Neural progenitor cell (in vitro differentiated cells): ENCODE measurements around the gene PRR14L. TPM values are rescaled to one million over a fixed set of nuclear protein-coding genes. Genes with fewer than 3 reads are reported as not detected.

Experiments
- DNase-seq: peaks from one replicate; pipeline ENCODE4 v3.0.0-alpha.2; 2016; ENCODE audit warnings: low spot score
- H2AFZ ChIP-seq: fragments of 200-600 bp; sonication (generic); replicated peaks from 2 replicates; pipeline ENCODE4 v1.6.1; 2016; ENCODE audit warnings: antibody characterized with exemption
- H3F3A ChIP-seq: fragments of 200-600 bp; sonication (generic); 2 replicates; pipeline ENCODE4 v1.6.1; 2016; ENCODE audit warnings: antibody characterized with exemption, low read depth
- H3K27ac ChIP-seq: fragments of 200-600 bp; sonication (generic); 2 replicates; pipeline ENCODE4 v1.5.1; 2016; ENCODE audit warnings: mild to moderate bottlenecking
- H3K27me3 ChIP-seq: fragments of 200-600 bp; sonication (generic); 2 replicates; pipeline ENCODE4 v1.6.1; 2016; ENCODE audit warnings: mild to moderate bottlenecking, moderate library complexity
- H3K36me3 ChIP-seq: fragments of 200-600 bp; sonication (generic); 2 replicates; pipeline ENCODE4 v1.5.1; 2016
- H3K4me1 ChIP-seq: fragments of 200-600 bp; sonication (generic); 2 replicates; pipeline ENCODE4 v1.6.1; 2016; ENCODE audit warnings: mixed run types
- H3K4me2 ChIP-seq: fragments of 200-600 bp; sonication (generic); 2 replicates; pipeline ENCODE4 v1.6.1; 2016
- H3K4me3 ChIP-seq: fragments of 200-600 bp; sonication (generic); 2 replicates; pipeline ENCODE4 v1.5.1; 2016
- H3K79me2 ChIP-seq: fragments of 200-600 bp; sonication (generic); 2 replicates; pipeline ENCODE4 v1.6.1; 2016; ENCODE audit warnings: low read depth
- H3K9ac ChIP-seq: fragments of 200-600 bp; sonication (generic); 2 replicates; pipeline ENCODE4 v1.6.1; 2016
- H3K9me3 ChIP-seq: fragments of 200-600 bp; sonication (generic); 2 replicates; pipeline ENCODE4 v1.5.1; 2016; ENCODE audit warnings: low read depth
- H4K20me1 ChIP-seq: fragments of 200-600 bp; sonication (generic); 2 replicates; pipeline ENCODE4 v1.6.1; 2016; ENCODE audit warnings: low read depth
- H3K27ac Mint-ChIP-seq: 3 replicates; pipeline ENCODE4 v1.8.0; 2021; ENCODE audit warnings: mixed read lengths
- H3K27me3 Mint-ChIP-seq: 2 replicates; pipeline ENCODE4 v1.8.0; 2022; ENCODE audit warnings: low read depth, mild to moderate bottlenecking, inconsistent platforms, moderate library complexity, mixed read lengths; ENCODE audit not compliant: insufficient read depth
- H3K36me3 Mint-ChIP-seq: 3 replicates; pipeline ENCODE4 v1.8.0; 2021; ENCODE audit warnings: mixed read lengths
- H3K4me1 Mint-ChIP-seq: 3 replicates; pipeline ENCODE4 v1.8.0; 2021; ENCODE audit warnings: mixed read lengths
- H3K4me3 Mint-ChIP-seq: 3 replicates; pipeline ENCODE4 v1.8.0; 2021; ENCODE audit warnings: mild to moderate bottlenecking, moderate library complexity, mixed read lengths
- H3K9me3 Mint-ChIP-seq: 3 replicates; pipeline ENCODE4 v1.8.0; 2020; ENCODE audit warnings: mixed read lengths
- EZH2 ChIP-seq: fragments of 200-600 bp; sonication (generic); IDR thresholded peaks from 2 replicates; pipeline ENCODE4 v1.6.1; 2017; ENCODE audit warnings: antibody characterized with exemption, mild to moderate bottlenecking, moderate library complexity
- EZH2phosphoT487 ChIP-seq: fragments of 200-600 bp; sonication (generic); IDR thresholded peaks from 2 replicates; pipeline ENCODE4 v1.6.1; 2017; ENCODE audit warnings: antibody characterized with exemption
- total RNA-seq: library from RNA; depleted of rRNA; stranded (reverse); fragments of >200 nt; gene quantifications from 2 replicates; pipeline ENCODE4 v1.2.3, GENCODE V29; 2015; ENCODE audit warnings: low replicate concordance
- TF ChIP-seq, protein P1 (sequence below): fragments of 200-600 bp; sonication (generic); IDR thresholded peaks from 2 replicates; pipeline ENCODE4 v1.5.1; 2017; ENCODE audit warnings: antibody characterized with exemption, mild to moderate bottlenecking

PRR14L gene
- total RNA-seq, 1 donor from 2014 or later, result 74.2 TPM

GRCh38 chr22:31739795-31740201, 10.1 kb downstream of the PRR14L start:
- Histone ChIP-seq H3K27ac (peak overlapping the region; percentile 38), H3K4me3 (no peak overlapping the region), H3K4me1 (no peaks in the 10 kb centered on the region), H3K9me3 (no peaks in the 10 kb centered on the region), H3F3A (peaks cover 10% of the 10 kb centered on the region), H3K79me2 (peaks cover 100% of the 10 kb centered on the region), H3K9ac (peak overlapping the region; percentile 42), H3K36me3 (no peaks in the 10 kb centered on the region), H2AFZ (no peak overlapping the region), H4K20me1 (peaks cover 95% of the 10 kb centered on the region), H3K4me2 (no peak overlapping the region), H3K27me3 (no peaks in the 10 kb centered on the region)
- TF ChIP-seq, protein P1, sequence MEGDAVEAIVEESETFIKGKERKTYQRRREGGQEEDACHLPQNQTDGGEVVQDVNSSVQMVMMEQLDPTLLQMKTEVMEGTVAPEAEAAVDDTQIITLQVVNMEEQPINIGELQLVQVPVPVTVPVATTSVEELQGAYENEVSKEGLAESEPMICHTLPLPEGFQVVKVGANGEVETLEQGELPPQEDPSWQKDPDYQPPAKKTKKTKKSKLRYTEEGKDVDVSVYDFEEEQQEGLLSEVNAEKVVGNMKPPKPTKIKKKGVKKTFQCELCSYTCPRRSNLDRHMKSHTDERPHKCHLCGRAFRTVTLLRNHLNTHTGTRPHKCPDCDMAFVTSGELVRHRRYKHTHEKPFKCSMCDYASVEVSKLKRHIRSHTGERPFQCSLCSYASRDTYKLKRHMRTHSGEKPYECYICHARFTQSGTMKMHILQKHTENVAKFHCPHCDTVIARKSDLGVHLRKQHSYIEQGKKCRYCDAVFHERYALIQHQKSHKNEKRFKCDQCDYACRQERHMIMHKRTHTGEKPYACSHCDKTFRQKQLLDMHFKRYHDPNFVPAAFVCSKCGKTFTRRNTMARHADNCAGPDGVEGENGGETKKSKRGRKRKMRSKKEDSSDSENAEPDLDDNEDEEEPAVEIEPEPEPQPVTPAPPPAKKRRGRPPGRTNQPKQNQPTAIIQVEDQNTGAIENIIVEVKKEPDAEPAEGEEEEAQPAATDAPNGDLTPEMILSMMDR, result no peak
- no peak for TF ChIP-seq EZH2
- no peak for TF ChIP-seq EZH2phosphoT487
- H3K27ac Mint-ChIP-seq, result no peak overlapping the region
- peaks cover 21% of the 10 kb centered on the region for H3K36me3 Mint-ChIP-seq
- DNase-seq, result no peak
- no peaks in the 10 kb centered on the region for H3K27me3 Mint-ChIP-seq
- H3K9me3 Mint-ChIP-seq, result no peaks in the 10 kb centered on the region
- H3K4me3 Mint-ChIP-seq, result no peak overlapping the region
- peaks cover 4% of the 10 kb centered on the region for H3K4me1 Mint-ChIP-seq

GRCh38 chr22:31738566-31738965, 11.4 kb downstream of the PRR14L start:
- Mint-ChIP-seq H3K4me1 (peaks cover 3% of the 10 kb centered on the region), H3K27me3 (no peaks in the 10 kb centered on the region), H3K9me3 (no peaks in the 10 kb centered on the region), H3K36me3 (peaks cover 19% of the 10 kb centered on the region), H3K4me3 (no peak overlapping the region), H3K27ac (no peak overlapping the region)
- Histone ChIP-seq H3K9me3 (no peaks in the 10 kb centered on the region), H3K27ac (peak overlapping the region; percentile 29), H3K36me3 (no peaks in the 10 kb centered on the region), H4K20me1 (peaks cover 95% of the 10 kb centered on the region), H3K27me3 (no peaks in the 10 kb centered on the region), H3K79me2 (peaks cover 100% of the 10 kb centered on the region), H3K4me1 (no peaks in the 10 kb centered on the region), H2AFZ (no peak overlapping the region), H3K4me3 (no peak overlapping the region), H3F3A (peaks cover 10% of the 10 kb centered on the region), H3K4me2 (no peak overlapping the region), H3K9ac (no peak overlapping the region)
- DNase-seq, result no peak
- TF ChIP-seq EZH2phosphoT487 (no peak), EZH2 (no peak)
- TF ChIP-seq, protein P1, result no peak

- Histone ChIP-seq H3K4me1 (no peaks in the 10 kb centered on the region), H4K20me1 (peaks cover 93% of the 10 kb centered on the region), H3K4me2 (no peak overlapping the region), H3K9me3 (no peaks in the 10 kb centered on the region), H3K27me3 (no peaks in the 10 kb centered on the region), H3K79me2 (peaks cover 100% of the 10 kb centered on the region), H3F3A (peaks cover 10% of the 10 kb centered on the region), H3K4me3 (no peak overlapping the region), H2AFZ (no peak overlapping the region), H3K27ac (no peak overlapping the region), H3K9ac (no peak overlapping the region), H3K36me3 (no peaks in the 10 kb centered on the region)
- Mint-ChIP-seq H3K4me1 (peaks cover 3% of the 10 kb centered on the region), H3K9me3 (no peaks in the 10 kb centered on the region), H3K27me3 (no peaks in the 10 kb centered on the region), H3K4me3 (no peak overlapping the region), H3K27ac (no peak overlapping the region), H3K36me3 (peaks cover 19% of the 10 kb centered on the region)
- DNase-seq, result no peak
- no peak for TF ChIP-seq EZH2phosphoT487
- TF ChIP-seq, protein P1, result no peak
- no peak for TF ChIP-seq EZH2
Measured at GRCh38 chr22:31737932-31738331, 12.0 kb downstream of the PRR14L start.
